ENCODE data around the gene USP17L21.
"Not testable (repeated sequence)": the region's sequence is repeated elsewhere in the genome, so short reads cannot be mapped to it uniquely, and the experiment has no call there.

The USP17L21 gene

GRCh38 chr4:9262572-9262971, at the start of gene USP17L21:
USP17L21 (plus strand) TSS chr4:9262872; CDS start chr4:9262872, 0 bp downstream.
- H3K27me3 Mint-ChIP-seq; H3K4me3 Mint-ChIP-seq; H3K9me3 Mint-ChIP-seq; H3K27ac Mint-ChIP-seq; H3K4me1 Mint-ChIP-seq (ENCODE audit: low read depth); intact Hi-C loops (cut with micrococcal nuclease); H3K36me3 Mint-ChIP-seq (ENCODE audit: low read depth): not testable (repeated sequence)

- H3K9me3 Mint-ChIP-seq; H3K4me3 Mint-ChIP-seq; intact Hi-C loops (cut with micrococcal nuclease); H3K4me1 Mint-ChIP-seq (ENCODE audit: low read depth); H3K27me3 Mint-ChIP-seq; H3K27ac Mint-ChIP-seq; H3K36me3 Mint-ChIP-seq (ENCODE audit: low read depth): not testable (repeated sequence)
Observed at GRCh38 chr4:9214701-9215100, 48.0 kb upstream of the USP17L21 start.

DNA sequence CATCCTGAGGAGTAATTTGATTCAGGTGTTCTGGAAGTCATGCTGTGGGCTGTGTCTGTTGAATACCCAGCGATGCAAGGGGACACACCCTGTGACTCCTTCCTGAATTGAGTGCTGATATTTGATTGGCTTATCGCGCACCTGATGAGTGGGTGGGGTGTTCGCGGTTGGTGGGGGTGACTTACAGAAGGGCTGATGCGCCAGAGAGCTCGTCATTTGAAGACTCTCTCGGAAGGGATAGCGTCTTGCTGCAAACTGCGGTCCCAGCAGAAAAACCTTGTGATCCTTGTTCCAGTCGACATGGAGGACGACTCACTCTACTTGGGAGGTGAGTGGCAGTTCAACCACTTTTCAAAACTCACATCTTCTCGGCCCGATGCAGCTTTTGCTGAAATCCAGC, 47.6 kb upstream of the USP17L21 start, which contains the start of gene USP17L11:
TSS of gene USP17L11 (plus strand) at position 301 of the 400 bp plus-strand sequence. CDS start at position 301, 0 bp downstream.
- H3K27ac Mint-ChIP-seq; H3K36me3 Mint-ChIP-seq (ENCODE audit: low read depth); H3K9me3 Mint-ChIP-seq; intact Hi-C loops (cut with micrococcal nuclease); H3K27me3 Mint-ChIP-seq; H3K4me1 Mint-ChIP-seq (ENCODE audit: low read depth); H3K4me3 Mint-ChIP-seq: not testable (repeated sequence)

GRCh38 chr4:9219852-9220251, 42.8 kb upstream of the USP17L21 start, which contains the start of gene USP17L12:
USP17L12 (plus strand) TSS chr4:9220152; CDS start chr4:9220152, 0 bp downstream.
- H3K4me1 Mint-ChIP-seq (ENCODE audit: low read depth); H3K36me3 Mint-ChIP-seq (ENCODE audit: low read depth); intact Hi-C loops (cut with micrococcal nuclease); H3K27me3 Mint-ChIP-seq; H3K27ac Mint-ChIP-seq; H3K4me3 Mint-ChIP-seq; H3K9me3 Mint-ChIP-seq: not testable (repeated sequence)

GRCh38 chr4:9224596-9224995, 38.1 kb upstream of the USP17L21 start, which contains the start of gene USP17L13:
USP17L13 (plus strand) TSS chr4:9224896; CDS start chr4:9224896, 0 bp downstream.
- not testable (repeated sequence) for H3K9me3 Mint-ChIP-seq, H3K27ac Mint-ChIP-seq, H3K4me3 Mint-ChIP-seq

DNA sequence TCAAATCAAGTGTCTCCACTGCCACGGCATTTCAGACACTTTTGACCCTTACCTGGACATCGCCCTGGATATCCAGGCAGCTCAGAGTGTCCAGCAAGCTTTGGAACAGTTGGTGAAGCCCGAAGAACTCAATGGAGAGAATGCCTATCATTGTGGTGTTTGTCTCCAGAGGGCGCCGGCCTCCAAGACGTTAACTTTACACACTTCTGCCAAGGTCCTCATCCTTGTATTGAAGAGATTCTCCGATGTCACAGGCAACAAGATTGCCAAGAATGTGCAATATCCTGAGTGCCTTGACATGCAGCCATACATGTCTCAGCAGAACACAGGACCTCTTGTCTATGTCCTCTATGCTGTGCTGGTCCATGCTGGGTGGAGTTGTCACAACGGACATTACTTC, 32.4 kb upstream of the USP17L21 start:
- intact Hi-C loops (cut with micrococcal nuclease); H3K27me3 Mint-ChIP-seq: not testable (repeated sequence)

More at GRCh38 chr4:9224596-9224995, 38.1 kb upstream of the USP17L21 start, which contains the start of gene USP17L13:
- H3K36me3 Mint-ChIP-seq (ENCODE audit: low read depth); H3K4me1 Mint-ChIP-seq (ENCODE audit: low read depth); H3K27me3 Mint-ChIP-seq; intact Hi-C loops (cut with micrococcal nuclease): not testable (repeated sequence)

GRCh38 chr4:9234085-9234484, 28.6 kb upstream of the USP17L21 start, which contains the start of gene USP17L15:
USP17L15 (plus strand) TSS chr4:9234385; CDS start chr4:9234385, 0 bp downstream.
- H3K4me3 Mint-ChIP-seq; H3K9me3 Mint-ChIP-seq; intact Hi-C loops (cut with micrococcal nuclease); H3K36me3 Mint-ChIP-seq (ENCODE audit: low read depth); H3K27ac Mint-ChIP-seq; H3K4me1 Mint-ChIP-seq (ENCODE audit: low read depth); H3K27me3 Mint-ChIP-seq: not testable (repeated sequence)

More for the DNA sequence above, 32.4 kb upstream of the USP17L21 start:
- H3K9me3 Mint-ChIP-seq; H3K4me3 Mint-ChIP-seq; H3K4me1 Mint-ChIP-seq (ENCODE audit: low read depth); H3K27ac Mint-ChIP-seq; H3K36me3 Mint-ChIP-seq (ENCODE audit: low read depth): not testable (repeated sequence)

DNA sequence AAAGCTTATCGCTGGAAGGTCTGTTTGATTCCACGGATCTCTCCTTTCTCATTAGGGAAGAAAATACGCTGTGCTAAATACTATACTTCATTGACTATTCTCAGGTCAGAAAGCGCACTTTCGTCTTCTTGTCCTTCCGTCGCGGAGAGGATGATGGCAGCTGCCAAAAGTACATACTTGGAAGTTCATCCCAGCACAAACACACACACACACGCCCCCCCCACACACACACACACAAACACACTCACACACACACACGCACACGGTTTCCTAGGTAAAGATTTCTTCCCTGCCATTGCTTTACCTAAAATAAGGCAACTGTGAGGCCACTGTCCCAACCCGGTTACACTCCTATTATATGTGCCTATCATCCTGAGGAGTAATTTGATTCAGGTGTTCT, 24.2 kb upstream of the USP17L21 start:
- H3K4me1 Mint-ChIP-seq (ENCODE audit: low read depth); H3K9me3 Mint-ChIP-seq; intact Hi-C loops (cut with micrococcal nuclease); H3K4me3 Mint-ChIP-seq; H3K27me3 Mint-ChIP-seq; H3K36me3 Mint-ChIP-seq (ENCODE audit: low read depth); H3K27ac Mint-ChIP-seq: not testable (repeated sequence)

GRCh38 chr4:9243579-9243978, 19.1 kb upstream of the USP17L21 start, which contains the start of gene USP17L17:
USP17L17 (plus strand) TSS chr4:9243879; CDS start chr4:9243879, 0 bp downstream.
- H3K4me3 Mint-ChIP-seq; H3K27me3 Mint-ChIP-seq; H3K9me3 Mint-ChIP-seq; H3K27ac Mint-ChIP-seq; H3K36me3 Mint-ChIP-seq (ENCODE audit: low read depth); intact Hi-C loops (cut with micrococcal nuclease); H3K4me1 Mint-ChIP-seq (ENCODE audit: low read depth): not testable (repeated sequence)

GRCh38 chr4:9247953-9248680, 14.6 kb upstream of the USP17L21 start, which contains the start of gene USP17L18:
USP17L18 (plus strand) TSS chr4:9248630; CDS start chr4:9248630, 0 bp downstream.
- intact Hi-C loops (cut with micrococcal nuclease); H3K4me1 Mint-ChIP-seq (ENCODE audit: low read depth); H3K36me3 Mint-ChIP-seq (ENCODE audit: low read depth); H3K4me3 Mint-ChIP-seq; H3K9me3 Mint-ChIP-seq; H3K27ac Mint-ChIP-seq; H3K27me3 Mint-ChIP-seq: not testable (repeated sequence)

- H3K9me3 Mint-ChIP-seq, H3K27me3 Mint-ChIP-seq, H3K27ac Mint-ChIP-seq: not testable (repeated sequence)
Observed at GRCh38 chr4:9253078-9253477, 9.6 kb upstream of the USP17L21 start, which contains the start of gene USP17L19. USP17L19 (plus strand) TSS chr4:9253378; CDS start chr4:9253378, 0 bp downstream.

DNA sequence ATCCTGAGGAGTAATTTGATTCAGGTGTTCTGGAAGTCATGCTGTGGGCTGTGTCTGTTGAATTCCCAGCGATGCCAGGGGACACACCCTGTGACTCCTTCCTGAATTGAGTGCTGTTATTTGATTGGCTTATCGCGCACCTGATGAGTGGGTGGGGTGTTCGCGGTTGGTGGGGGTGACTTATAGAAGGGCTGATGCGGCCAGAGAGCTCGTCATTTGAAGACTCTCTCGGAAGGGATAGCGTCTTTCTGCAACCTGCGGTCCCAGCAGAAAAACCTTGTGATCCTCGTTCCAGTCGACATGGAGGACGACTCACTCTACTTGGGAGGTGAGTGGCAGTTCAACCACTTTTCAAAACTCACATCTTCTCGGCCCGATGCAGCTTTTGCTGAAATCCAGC, 4.8 kb upstream of the USP17L21 start, which contains the start of gene USP17L20:
TSS of gene USP17L20 (plus strand) at position 301 of the 400 bp plus-strand sequence. CDS start at position 301, 0 bp downstream.
- H3K27me3 Mint-ChIP-seq; intact Hi-C loops (cut with micrococcal nuclease); H3K4me3 Mint-ChIP-seq; H3K9me3 Mint-ChIP-seq; H3K36me3 Mint-ChIP-seq (ENCODE audit: low read depth); H3K4me1 Mint-ChIP-seq (ENCODE audit: low read depth); H3K27ac Mint-ChIP-seq: not testable (repeated sequence)

More at GRCh38 chr4:9253078-9253477, 9.6 kb upstream of the USP17L21 start, which contains the start of gene USP17L19:
- H3K36me3 Mint-ChIP-seq (ENCODE audit: low read depth); H3K4me1 Mint-ChIP-seq (ENCODE audit: low read depth); H3K4me3 Mint-ChIP-seq; intact Hi-C loops (cut with micrococcal nuclease): not testable (repeated sequence)

GRCh38 chr4:9267319-9267718, 4.6 kb downstream of the USP17L21 start, which contains the start of gene USP17L22:
USP17L22 (plus strand) TSS chr4:9267619; CDS start chr4:9267619, 0 bp downstream.
- H3K4me3 Mint-ChIP-seq; intact Hi-C loops (cut with micrococcal nuclease); H3K36me3 Mint-ChIP-seq (ENCODE audit: low read depth); H3K27me3 Mint-ChIP-seq; H3K9me3 Mint-ChIP-seq; H3K27ac Mint-ChIP-seq; H3K4me1 Mint-ChIP-seq (ENCODE audit: low read depth): not testable (repeated sequence)

- intact Hi-C loops (cut with micrococcal nuclease); H3K27ac Mint-ChIP-seq; H3K4me3 Mint-ChIP-seq; H3K9me3 Mint-ChIP-seq; H3K27me3 Mint-ChIP-seq; H3K36me3 Mint-ChIP-seq (ENCODE audit: low read depth); H3K4me1 Mint-ChIP-seq (ENCODE audit: low read depth): not testable (repeated sequence)
Observed at GRCh38 chr4:9271719-9272118, 9.0 kb downstream of the USP17L21 start.
